Fibroblast of skin of right biceps (primary cell): Measurements from ENCODE around the gene KLHL10.

ENCODE experiments used
- DNase-seq: peaks from one replicate; pipeline ENCODE4 v3.0.0-alpha.2; 2013

The KLHL10 gene

GRCh38 chr17:41896726-41897125 lies 59.1 kb downstream of the KLHL10 start:
- DNase-seq: no peak
